ENCODE measurements around the gene EXO1. TPM values are rescaled to one million over a fixed set of nuclear protein-coding genes. Genes with fewer than 3 reads are reported as not detected.

The EXO1 gene
- polyA plus RNA-seq, 1 experiment, result 2.6 TPM

GRCh38 chr1:241881440-241881839 is 33.4 kb downstream of the EXO1 start:
- Histone ChIP-seq H3K36me3 (ENCODE audit: control insufficient read depth, insufficient read depth, low read length) (no peaks in the 10 kb centered on the region), H3K27me3 (ENCODE audit: control insufficient read depth, insufficient read depth, low read length) (no peaks in the 10 kb centered on the region), H3K4me3 (ENCODE audit: low read depth, low read length) (no peak overlapping the region)
- no peak for DNase-seq (ENCODE audit: low read depth)
- ChIA-PET CTCF (interaction anchor here (0.9 to 1.8 kb wide), 3 partner anchors 15 to 117 kb away, joined by 3 to 10 read pairs (median 3); partner anchors contain the start of gene MAP1LC3C), POLR2A (no interaction called here)
- TF ChIP-seq, protein P1, sequence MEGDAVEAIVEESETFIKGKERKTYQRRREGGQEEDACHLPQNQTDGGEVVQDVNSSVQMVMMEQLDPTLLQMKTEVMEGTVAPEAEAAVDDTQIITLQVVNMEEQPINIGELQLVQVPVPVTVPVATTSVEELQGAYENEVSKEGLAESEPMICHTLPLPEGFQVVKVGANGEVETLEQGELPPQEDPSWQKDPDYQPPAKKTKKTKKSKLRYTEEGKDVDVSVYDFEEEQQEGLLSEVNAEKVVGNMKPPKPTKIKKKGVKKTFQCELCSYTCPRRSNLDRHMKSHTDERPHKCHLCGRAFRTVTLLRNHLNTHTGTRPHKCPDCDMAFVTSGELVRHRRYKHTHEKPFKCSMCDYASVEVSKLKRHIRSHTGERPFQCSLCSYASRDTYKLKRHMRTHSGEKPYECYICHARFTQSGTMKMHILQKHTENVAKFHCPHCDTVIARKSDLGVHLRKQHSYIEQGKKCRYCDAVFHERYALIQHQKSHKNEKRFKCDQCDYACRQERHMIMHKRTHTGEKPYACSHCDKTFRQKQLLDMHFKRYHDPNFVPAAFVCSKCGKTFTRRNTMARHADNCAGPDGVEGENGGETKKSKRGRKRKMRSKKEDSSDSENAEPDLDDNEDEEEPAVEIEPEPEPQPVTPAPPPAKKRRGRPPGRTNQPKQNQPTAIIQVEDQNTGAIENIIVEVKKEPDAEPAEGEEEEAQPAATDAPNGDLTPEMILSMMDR (IDR thresholded peaks at IDR 0.05; ENCODE audit: insufficient read depth, low read depth, low read length), result no peak

DNA sequence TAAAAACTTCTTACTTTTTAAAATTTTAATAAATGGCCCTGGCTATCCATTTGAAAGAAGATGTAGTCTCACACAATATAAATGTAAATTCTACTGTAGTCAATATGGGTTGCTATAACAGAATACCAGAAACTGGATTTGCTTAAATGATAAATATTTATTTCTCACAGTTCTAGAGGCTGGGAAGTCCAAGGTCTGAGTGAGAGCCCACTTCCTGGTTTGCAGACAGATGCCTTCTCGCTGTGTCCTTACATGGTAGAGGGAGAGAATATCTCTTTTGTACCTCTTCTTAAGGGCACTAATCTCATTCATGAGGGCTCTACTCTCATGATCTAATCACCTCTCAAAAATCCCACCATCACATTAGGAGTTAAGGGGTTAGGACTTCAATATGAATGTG is 35.2 kb downstream of the EXO1 start:
- Histone ChIP-seq H3K27me3 (ENCODE audit: control insufficient read depth, insufficient read depth, low read length) (no peaks in the 10 kb centered on the region), H3K4me3 (ENCODE audit: low read depth, low read length) (no peak overlapping the region), H3K36me3 (ENCODE audit: control insufficient read depth, insufficient read depth, low read length) (no peaks in the 10 kb centered on the region)
- TF ChIP-seq, protein P1 (IDR thresholded peaks at IDR 0.05; ENCODE audit: insufficient read depth, low read depth, low read length), result no peak
- CTCF ChIA-PET, result interaction anchor here (1.3 kb wide), 1 partner anchor 13 kb away, joined by 3 read pairs; no protein-coding TSS in a partner anchor
- POLR2A ChIA-PET, result no interaction called here
- no peak for DNase-seq (ENCODE audit: low read depth)

- Histone ChIP-seq H3K36me3 (ENCODE audit: control insufficient read depth, insufficient read depth, low read length) (no peaks in the 10 kb centered on the region), H3K27me3 (ENCODE audit: control insufficient read depth, insufficient read depth, low read length) (no peaks in the 10 kb centered on the region), H3K4me3 (ENCODE audit: low read depth, low read length) (no peak overlapping the region)
- ChIA-PET POLR2A (no interaction called here), CTCF (no interaction called here)
- TF ChIP-seq, protein P1 (IDR thresholded peaks at IDR 0.05; ENCODE audit: insufficient read depth, low read depth, low read length), result no peak
- DNase-seq (ENCODE audit: low read depth), result no peak
Measured at GRCh38 chr1:241888232-241888631, 40.2 kb downstream of the EXO1 start.

DNA sequence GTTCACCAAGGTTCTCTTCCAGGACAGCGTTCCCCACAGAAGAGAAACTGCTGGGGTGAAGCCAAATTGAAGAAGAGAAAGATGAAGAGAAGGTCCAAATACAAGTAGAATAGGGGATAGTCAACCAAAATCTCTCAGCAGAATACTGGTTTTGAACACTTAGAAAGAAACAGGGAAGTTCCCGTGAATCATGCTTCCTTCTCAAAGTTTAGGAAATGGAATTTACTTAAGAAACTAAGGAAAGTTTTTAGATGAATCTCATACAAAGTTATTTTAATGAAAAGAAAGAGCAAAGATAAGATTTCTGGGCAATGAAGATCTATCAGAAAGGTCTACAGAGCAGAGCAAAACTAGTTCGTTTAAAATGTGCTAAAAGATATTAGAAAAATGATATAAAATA is 43.3 kb downstream of the EXO1 start:
- DNase-seq (ENCODE audit: low read depth), result no peak
- H3K4me3 ChIP-seq (ENCODE audit: low read depth, low read length), result no peak overlapping the region
- TF ChIP-seq, protein P1 (IDR thresholded peaks at IDR 0.05; ENCODE audit: insufficient read depth, low read depth, low read length), result no peak
- no peaks in the 10 kb centered on the region for H3K27me3 ChIP-seq (ENCODE audit: control insufficient read depth, insufficient read depth, low read length)
- ChIA-PET CTCF (interaction anchor here (1.6 to 2.5 kb wide), 2 partner anchors 107 kb away, joined by 4 to 11 read pairs; partner anchors contain the start of gene MAP1LC3C), POLR2A (no interaction called here)
- H3K36me3 ChIP-seq (ENCODE audit: control insufficient read depth, insufficient read depth, low read length), result no peaks in the 10 kb centered on the region

DNA sequence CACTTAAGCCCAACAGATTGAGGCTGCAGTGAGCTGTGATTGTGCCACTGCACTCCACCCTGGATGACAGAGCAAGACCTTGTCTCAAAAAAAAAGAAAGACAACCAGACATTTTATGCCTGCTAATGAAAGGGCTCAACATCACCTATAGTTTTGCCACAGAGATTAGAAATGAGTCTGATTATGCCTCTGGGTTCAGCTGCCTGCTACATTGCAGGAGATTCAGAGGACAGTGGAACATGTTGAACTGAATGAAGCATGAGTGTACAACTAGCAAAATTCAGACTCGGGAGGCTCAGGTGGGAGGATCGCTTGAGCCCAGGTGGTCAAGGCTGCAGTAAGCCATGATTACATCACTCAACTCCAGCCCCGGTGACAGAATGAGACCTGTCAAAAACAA is 46.0 kb downstream of the EXO1 start:
- DNase-seq (ENCODE audit: low read depth), result no peak
- ChIA-PET CTCF (interaction anchor here (0.6 to 8.6 kb wide), 5 partner anchors 53 to 282 kb away, joined by 4 to 61 read pairs (median 6); partner anchors contain the start of gene MAP1LC3C), POLR2A (no interaction called here)
- Histone ChIP-seq H3K27me3 (ENCODE audit: control insufficient read depth, insufficient read depth, low read length) (no peaks in the 10 kb centered on the region), H3K36me3 (ENCODE audit: control insufficient read depth, insufficient read depth, low read length) (no peaks in the 10 kb centered on the region), H3K4me3 (ENCODE audit: low read depth, low read length) (no peak overlapping the region)
- TF ChIP-seq, protein P1 (IDR thresholded peaks at IDR 0.05; ENCODE audit: insufficient read depth, low read depth, low read length), result no peak
